GM21528 (cell line): ENCODE data around the gene ITM2B.

ENCODE experiments used
- ATAC-seq: cut with Tn5 transposase; IDR thresholded peaks from one replicate; pipeline ENCODE4 v1.9.1; 2021; ENCODE audit warnings: mild to moderate bottlenecking, moderate library complexity; ENCODE audit not compliant: unreplicated experiment, low FRiP score

The ITM2B gene

DNA sequence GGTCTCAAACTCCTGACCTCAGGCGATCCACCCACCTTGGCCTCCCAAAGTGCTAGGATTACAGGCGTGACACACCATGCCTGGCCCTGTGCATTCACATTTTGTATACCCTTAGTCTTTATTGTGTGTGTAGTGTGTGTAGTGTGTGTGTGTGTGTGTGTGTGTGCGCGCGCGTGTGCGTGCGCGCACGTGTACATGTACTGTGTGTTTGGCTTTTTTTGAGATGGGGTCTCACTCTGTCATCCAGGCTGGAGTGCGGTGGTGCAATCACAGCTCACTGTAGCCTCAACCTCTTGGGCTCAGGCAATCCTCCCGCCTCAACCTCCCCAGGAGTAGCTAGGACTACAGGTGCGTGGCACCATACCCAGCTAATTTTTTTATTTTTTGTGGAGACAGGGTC, 22.1 kb downstream of the ITM2B start:
- no peak for ATAC-seq

DNA sequence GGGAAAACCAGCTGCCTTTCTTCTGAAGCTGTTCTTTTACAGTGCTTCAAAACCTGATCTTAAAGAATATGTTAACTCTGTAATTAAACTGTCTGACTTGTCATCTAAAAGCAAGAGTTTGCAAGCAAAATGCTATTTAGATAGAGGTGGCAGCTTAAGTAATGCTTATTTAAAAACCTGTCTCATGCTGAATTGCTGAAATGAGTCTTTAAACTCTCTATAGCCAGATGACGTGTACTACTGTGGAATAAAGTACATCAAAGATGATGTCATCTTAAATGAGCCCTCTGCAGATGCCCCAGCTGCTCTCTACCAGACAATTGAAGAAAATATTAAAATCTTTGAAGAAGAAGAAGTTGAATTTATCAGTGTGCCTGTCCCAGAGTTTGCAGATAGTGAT, 22.9 kb downstream of the ITM2B start:
- ATAC-seq, result no peak

DNA sequence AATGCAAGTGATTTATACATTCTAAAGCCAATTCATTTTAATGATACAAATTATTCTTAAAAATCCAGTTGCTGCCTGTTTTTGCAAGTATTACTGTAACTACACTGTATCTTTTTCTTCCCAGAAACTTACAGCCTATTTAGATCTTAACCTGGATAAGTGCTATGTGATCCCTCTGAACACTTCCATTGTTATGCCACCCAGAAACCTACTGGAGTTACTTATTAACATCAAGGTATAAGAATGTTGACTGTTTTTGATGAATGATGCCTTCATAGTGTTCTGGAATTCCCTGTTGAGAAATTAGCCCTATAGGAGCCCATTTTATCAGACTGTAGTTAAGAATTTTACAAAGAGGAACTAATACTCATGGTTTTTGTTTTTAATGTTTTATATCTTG, 25.0 kb downstream of the ITM2B start:
- ATAC-seq, result no peak

DNA sequence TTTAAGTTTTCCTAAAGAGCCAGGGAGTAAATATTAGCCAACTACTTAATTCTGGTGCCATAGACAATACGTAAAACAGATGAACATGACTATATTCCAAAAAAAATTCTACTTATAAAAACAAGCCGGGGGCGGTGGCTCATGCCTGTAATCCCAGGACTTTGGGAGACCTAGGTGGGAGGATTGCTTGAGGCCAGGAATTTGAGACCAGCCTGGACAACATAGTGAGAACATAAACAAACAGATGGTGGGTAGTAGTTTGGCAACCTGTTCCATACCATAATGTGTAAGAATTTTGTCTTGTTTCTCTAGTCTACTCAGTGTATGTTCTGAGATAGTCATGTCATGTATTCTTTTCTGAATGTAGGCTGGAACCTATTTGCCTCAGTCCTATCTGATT, 25.4 kb downstream of the ITM2B start:
- ATAC-seq, result no peak

DNA sequence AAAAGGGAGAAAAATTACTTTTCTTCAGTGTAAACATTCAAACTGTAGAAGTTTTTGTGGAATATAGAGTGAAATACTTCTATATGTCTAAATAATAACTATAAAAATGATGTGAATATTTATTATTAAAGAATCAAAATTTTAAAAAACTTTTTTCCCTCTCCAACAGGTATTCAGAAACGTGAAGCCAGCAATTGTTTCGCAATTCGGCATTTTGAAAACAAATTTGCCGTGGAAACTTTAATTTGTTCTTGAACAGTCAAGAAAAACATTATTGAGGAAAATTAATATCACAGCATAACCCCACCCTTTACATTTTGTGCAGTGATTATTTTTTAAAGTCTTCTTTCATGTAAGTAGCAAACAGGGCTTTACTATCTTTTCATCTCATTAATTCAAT, 28.0 kb downstream of the ITM2B start:
- no peak for ATAC-seq

DNA sequence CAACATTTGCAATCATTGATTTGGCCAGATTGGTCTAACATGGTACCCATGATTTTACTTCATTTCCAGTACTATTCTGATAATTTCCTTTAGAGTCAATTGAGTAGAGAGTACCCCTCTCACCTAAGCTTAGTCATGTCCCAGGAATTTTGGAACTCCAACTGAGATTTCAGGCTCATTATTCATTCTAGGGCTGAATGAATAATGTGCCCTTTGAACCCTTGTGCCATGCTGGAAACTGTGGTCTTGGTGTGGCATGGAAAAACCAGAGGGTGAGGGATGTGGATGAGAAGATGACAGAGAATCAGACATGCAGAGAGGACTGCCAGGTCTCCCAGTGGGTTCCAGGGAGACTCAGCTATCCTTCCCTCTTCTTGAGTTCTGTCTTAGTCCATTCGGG, 30.2 kb downstream of the ITM2B start:
- ATAC-seq, result no peak

DNA sequence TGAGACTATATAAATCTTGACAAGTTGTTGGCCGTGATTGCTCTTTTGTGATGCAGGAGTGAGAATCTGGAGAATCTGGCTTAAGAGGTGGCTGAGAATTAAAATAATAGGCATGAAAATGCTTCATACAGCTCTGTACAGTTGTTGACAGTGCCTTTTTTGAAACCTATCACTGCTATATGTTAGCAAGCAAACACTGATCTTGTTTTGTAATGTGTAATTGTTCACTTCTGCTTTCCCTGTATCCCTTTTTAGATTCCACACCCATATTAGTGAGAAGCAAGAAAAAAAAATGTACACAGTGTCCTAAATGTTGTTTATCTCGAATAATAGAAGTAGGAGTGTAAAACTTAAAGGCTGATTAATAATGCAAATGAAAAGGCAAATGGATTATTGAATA, 31.1 kb downstream of the ITM2B start:
- no peak for ATAC-seq

DNA sequence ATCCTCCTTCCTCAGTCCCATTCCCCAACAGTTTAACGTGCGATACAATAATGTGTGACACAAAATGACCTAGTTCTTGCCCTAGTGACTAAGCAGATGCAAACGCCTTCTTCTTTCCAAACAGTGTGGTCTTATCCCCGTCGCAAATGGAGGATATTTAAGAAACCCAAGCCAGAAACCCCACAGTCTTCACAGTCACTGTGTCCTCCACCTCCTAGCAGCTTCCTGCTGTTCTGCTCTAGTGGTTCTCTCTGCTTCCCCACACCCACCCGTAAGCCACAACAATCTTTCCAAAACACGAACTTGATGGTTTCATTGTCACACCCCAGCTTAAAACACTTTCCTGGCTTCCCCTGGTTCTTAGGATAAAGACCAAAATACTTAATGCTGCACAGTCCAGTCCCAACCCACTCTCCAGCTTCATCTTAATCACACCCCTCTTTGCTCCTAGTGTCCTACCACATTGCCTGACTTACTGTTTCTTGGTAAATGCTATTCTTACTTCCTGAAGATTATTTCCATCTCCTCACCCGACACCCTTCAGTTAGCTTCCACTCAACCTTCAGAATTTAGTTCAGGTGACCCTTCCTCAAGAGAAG, 32.3 kb downstream of the ITM2B start:
- ATAC-seq, result no peak

DNA sequence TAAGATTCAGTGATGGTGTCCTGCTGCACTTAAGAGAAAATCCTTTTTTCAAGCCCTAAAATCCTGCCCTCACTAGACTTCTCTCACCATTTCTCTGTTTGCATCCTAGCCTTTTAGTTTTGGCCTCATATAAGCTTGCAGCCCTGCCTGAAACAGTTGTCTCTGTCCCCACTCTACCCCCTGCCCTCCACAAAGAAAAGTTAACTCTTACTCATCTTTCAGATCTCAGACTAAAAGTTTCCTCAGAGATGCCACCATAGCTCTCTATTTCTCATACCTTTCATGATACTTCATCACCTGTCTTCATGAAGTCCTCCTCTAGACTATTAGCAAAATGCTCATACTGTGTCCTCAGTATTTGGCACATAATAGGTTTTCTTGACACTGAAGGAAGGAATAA, 33.1 kb downstream of the ITM2B start:
- ATAC-seq, result no peak

DNA sequence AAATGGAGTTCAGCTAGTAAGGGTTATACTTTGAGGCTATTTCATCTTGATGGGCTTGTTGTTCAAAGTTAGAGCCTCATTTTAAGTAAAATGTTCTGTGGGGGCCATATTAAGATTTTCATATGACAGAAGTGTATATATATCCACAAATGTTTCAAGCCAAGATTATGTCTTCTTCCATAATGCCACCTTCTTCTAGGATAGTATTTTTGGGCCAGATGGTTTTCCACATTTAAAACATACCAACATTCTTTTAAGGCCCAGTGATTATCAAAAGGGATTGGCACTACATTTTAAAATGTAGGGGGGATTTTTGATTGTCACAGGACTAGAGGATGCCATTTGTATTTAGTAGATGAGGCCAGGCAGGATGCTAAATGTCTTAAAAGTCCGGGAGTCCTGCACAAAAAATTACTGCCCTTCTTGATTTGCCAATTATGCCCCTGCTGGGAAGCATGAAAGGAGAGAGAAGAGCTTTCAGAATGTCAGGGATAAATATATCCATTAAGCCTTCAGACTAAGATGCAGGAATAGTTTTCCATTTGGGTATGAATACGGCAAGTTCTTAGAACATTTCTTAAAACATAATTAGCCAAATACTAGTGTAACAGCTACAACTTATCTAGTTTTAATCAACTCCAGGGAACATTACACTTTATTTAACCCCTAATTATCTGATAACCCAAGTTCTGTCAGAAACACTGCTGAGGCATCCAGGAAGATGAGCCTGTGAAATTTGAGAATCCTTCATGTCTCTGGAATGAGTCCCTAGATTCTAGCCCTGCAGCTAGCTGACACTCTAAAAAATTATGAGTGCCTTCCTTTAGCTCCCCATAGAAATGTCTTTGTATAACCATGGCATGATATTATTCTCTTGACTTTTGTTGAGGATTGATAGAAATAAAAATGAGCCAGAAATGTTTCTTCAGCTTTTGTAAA, 34.0 kb downstream of the ITM2B start:
- ATAC-seq, result no peak

DNA sequence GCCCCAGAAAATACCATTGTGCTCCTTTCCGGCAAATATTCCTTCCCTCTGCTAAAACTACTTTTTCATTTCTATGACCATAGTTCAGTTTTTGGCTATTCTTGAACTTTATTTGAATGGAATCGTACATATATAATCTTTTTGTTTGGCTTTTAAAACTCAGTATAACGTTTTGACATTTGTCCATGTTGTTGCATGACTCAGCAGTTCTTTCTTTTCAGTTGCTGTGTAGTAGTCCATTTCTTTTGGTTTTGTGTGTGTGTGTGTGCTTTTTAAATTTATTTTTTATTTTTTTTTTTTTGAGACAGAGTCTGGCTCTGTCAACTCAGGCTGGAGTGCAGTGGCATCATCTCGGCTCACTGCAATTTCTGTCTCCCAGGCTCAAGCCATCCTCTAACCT, 35.0 kb downstream of the ITM2B start:
- no peak for ATAC-seq

DNA sequence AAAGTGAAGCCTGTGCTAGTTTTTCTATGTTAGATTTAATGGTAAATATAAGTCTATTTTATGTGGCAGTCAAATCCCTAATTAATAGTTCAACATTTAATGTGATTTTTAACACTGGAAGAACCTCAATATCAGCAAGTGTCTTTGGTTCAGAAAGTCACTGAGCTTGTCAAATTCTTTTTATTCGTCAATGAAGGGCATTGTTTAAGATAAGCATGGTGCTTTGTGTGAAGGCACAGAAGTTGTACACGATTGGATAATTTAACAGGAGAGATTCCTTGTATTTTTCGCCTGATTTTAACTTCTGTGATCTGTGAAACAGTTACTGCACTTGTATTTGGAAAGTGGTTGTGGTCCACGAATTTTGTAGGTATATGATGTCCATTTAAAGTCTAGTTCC, 40.3 kb downstream of the ITM2B start:
- no peak for ATAC-seq

DNA sequence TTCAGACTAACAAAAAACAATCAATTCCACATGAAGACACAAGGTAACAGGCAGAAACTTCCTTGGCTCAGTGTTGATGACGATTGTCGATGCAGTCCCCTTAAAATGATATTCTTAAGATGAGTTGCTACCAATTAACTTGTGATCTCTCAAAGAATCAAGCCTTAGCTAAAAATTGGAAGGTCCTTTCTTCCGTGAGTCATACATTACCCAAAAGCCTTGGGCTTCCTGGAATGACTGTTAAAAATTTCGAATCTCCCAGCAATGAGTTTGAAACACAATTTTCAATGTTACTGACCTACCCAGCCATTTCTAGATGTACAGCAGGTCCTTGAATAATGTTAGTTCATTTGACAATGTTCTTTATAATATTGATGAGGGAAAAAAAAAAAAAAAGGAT, 42.5 kb downstream of the ITM2B start:
- no peak for ATAC-seq

DNA sequence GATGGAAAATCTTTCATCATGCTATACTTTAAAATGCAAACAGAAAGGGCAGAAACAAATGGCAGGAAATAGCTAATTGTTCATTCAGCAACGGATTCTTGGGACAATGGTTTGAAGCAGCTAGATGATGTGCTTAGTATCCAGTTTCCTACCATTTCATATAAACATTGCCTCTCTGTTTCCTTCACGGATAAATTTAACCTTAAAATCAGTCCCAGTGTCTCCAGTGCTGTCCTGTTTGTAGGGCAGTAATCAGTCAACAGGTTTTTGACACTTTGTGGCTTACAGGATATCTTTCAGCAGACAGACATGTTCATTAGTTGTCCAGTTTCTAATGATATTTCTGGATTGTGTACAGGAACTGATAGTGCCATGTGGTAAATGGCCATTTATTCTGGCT, 45.8 kb downstream of the ITM2B start:
- no peak for ATAC-seq

DNA sequence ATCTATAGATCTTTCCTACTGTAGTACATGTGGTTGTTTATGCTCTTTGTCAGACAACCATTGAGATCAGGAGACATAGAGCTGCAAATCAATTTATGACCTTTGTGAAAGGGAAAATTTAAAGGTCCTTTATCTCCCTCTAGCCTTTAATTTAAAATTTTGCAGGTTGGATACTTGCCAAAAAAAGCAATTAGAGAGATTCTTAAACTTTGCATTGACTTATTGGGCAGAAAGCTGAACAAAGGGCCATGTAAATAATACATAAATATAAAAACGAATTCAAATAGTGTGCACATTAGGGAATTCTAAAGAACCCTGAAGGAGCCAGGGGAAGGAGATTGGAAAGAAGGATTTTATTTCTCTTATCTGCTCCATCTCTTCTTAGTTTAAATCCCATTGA, 48.5 kb downstream of the ITM2B start:
- ATAC-seq, result no peak

DNA sequence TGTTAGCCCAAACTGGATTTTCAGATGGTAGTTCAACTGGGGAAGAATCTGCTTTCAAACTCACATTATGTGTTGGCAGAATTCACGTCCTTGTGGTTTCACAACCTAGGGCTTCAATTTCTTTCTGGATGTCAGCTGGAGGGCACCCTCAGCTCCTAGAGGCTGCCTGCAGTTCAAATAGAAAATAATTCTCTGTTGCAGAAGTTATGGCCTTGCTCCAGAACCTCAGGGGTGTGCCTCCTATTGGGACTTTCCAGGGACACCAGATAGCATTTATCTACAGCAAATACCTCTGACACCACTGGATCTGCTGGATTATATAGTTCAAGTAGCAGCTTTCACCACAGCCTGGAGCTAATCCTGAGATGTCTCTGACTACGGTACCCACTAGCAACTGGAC, 58.7 kb downstream of the ITM2B start:
- no peak for ATAC-seq

DNA sequence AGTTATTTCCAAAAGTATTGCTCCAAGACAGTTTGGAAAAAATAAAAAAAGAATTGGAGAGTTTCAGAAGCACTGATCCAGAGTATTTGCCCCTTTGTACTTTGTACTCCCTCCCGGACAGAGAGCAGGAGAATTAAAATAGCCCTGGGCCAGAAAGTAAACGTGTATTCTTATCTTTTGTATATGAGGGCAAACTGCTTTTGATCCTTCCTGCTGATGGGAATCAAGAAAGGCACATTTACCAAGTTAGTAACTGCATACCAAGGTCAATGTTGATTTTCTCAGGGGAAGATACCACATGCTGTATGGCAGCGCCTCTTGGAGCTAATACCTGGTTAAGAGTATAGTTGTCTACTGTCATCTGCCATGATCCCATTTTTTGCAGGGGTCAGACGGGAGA, 59.6 kb downstream of the ITM2B start:
- ATAC-seq, result no peak

DNA sequence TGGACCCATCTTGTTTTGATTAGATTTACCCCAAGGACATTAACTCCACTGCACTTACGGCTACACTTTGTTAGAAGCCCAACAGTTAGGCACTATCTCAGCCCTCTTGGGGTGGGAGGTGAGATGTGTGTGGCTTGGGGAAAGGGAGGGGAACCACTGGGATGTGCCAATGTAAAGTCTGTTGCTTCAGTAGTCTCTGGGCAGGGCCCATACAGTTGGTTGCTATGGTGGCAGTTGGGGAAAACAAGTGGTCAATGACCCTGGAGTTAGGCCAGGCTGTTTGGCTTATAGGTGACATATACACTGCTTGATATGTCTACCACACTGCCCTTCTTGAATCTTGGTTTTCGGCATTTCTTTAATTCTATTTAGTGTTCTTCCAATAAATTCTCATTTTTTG, 61.6 kb downstream of the ITM2B start:
- ATAC-seq, result no peak

DNA sequence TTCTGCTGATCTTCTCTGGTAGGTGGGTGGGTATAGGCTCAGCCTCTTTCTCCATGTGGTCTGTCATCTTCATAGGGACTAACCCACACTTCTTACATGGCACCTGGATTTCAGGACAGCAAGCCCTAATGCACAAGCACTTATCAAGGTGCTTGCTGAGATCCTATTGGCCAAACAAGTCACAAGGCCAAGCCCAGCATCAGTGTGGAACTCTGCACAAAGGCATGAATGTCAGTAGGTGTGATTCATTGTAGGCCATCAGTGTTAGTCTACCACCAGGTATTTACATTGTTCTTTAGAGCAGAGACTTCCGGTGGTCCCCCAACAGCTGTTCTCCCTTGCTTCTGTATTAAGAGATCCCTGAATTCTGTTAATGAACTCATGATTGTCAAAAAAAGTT, 62.3 kb downstream of the ITM2B start:
- ATAC-seq, result no peak

DNA sequence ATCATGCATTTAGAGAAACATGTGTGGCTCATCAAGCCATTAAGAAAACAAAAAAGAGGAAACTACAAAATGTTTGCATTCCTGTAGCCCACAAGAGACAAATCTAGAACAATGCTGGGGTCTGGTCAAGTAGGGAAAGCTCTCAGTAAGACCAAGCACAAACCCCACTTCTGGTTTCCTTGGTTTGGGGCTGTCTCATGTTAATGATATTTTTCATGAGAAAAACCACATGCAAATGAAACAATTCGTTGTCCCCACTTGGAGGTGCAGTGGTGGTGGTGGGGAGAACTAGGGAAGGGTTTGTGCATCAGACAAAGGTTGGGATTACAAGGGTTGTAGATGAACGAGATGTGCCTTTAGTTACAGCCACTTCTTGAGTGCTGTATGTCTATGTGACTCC, 63.5 kb downstream of the ITM2B start:
- peak; percentile 74 for ATAC-seq

DNA sequence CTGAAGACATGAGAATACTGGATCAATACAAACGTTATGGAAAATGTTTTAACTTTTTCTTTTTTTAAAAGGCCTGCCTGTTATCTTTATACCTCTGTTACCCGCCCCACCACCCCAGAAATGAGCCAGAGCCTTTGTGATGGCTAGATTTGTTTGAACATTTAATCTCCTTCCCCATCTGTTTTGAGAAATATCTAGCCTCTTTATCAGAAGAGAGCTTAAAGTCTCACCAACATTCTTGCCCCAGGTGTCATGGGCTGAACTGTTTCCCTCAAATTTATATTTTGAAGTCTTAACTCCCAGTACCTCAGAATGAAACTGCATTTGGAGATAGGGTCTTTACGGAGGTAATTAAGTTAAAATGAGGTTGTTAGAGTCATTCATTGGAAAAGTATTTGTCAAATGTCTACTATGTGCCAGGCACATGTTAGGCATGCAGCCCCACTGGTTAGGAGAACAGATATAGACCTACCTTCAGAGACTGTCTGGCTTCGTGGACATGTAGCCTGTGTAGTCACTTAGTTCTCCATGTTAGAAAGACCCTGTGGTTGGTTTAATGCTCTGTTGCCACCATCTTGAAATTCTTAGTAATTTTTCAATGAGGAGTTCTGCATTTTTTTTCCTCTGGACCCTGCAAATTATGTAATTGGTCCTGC, 64.3 kb downstream of the ITM2B start:
- no peak for ATAC-seq

DNA sequence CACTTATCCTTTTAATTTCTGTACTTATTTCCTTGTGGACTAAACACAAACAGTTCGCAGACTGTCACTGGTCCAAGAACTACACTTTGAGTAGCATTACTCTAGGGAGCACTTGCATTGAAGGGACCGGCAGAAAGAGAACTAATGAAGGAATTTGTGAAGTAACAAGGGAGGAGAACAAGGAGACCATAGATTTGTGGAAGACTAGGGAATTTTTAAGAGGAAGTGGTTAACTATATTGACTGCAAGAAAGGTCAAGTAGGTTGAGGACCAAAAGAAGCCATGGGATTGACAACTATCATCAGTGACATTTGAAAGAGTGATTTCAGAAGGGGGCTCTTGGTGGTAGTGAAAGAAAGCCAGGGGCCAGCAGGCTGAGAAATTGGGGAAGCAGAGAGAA, 66.6 kb downstream of the ITM2B start:
- no peak for ATAC-seq
